Neutrophil (primary cell): ENCODE measurements around the gene CTNNA2.

Experiments used
- H3K27ac ChIP-seq: fragments of 200-600 bp; sonication (generic); 2 replicates; pipeline ENCODE4 v1.5.1; 2016; ENCODE audit warnings: mild to moderate bottlenecking, moderate library complexity
- H3K27me3 ChIP-seq: fragments of 200-600 bp; sonication (generic); 2 replicates; pipeline ENCODE4 v1.6.0; 2016; ENCODE audit warnings: mild to moderate bottlenecking
- H3K36me3 ChIP-seq: fragments of 200-600 bp; sonication (generic); 2 replicates; pipeline ENCODE4 v1.5.1; 2017
- H3K4me1 ChIP-seq, 2 experiments: fragments of 200-600 bp in 1 of 2; sonication (generic) in 1 of 2; 1 replicate in 1 of 2; 2 replicates in 1 of 2; pipeline versions ENCODE4 v1.5.1 to v1.6.1; 2013 to 2016; ENCODE audit warnings: low read depth in 1 of 2, low read length in 1 of 2, mild to moderate bottlenecking in 1 of 2, moderate library complexity in 1 of 2; ENCODE audit not compliant: control insufficient read depth in 1 of 2, insufficient read depth in 1 of 2
- H3K4me3 ChIP-seq, 2 experiments: fragments of 200-600 bp in 1 of 2; sonication (generic) in 1 of 2; 1 replicate in 1 of 2; 2 replicates in 1 of 2; pipeline ENCODE4 v1.5.1; 2013 to 2016; ENCODE audit warnings: low read depth in 1 of 2, low read length in 1 of 2, mild to moderate bottlenecking in 1 of 2, moderate library complexity in 1 of 2
- H3K9me3 ChIP-seq: fragments of 200-600 bp; sonication (generic); 2 replicates; pipeline ENCODE4 v1.5.1; 2016
- TF ChIP-seq, protein P1 (sequence below): fragments of 200-600 bp; sonication (generic); IDR thresholded peaks from 2 replicates; pipeline ENCODE4 v1.5.1; 2016; ENCODE audit warnings: antibody characterized with exemption

CTNNA2 gene

DNA sequence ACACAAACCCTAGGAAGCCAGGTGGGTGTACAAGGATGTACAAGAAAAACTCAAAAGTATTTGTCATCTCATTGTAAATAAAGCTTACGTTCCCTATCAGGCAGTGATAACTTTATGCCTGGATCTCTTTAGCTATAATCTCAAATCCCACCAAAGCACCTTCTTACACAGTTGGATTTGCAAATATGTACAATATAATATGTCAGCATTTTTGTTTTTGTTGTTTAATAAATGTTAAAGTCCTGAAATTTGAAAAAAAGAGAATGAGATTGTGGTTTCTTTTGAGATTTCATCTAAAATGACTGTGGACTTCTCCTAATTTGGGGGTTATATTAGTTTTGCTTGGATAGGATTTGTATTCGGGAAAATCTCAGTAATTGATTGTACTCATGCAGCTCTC is 709.8 kb downstream of the CTNNA2 start:
- H3K4me1 ChIP-seq: no peaks in the 10 kb centered on the region
- H3K27ac ChIP-seq: no peak overlapping the region
- H3K9me3 ChIP-seq: no peaks in the 10 kb centered on the region
- H3K4me3 ChIP-seq: no peak overlapping the region
- TF ChIP-seq, protein P1, sequence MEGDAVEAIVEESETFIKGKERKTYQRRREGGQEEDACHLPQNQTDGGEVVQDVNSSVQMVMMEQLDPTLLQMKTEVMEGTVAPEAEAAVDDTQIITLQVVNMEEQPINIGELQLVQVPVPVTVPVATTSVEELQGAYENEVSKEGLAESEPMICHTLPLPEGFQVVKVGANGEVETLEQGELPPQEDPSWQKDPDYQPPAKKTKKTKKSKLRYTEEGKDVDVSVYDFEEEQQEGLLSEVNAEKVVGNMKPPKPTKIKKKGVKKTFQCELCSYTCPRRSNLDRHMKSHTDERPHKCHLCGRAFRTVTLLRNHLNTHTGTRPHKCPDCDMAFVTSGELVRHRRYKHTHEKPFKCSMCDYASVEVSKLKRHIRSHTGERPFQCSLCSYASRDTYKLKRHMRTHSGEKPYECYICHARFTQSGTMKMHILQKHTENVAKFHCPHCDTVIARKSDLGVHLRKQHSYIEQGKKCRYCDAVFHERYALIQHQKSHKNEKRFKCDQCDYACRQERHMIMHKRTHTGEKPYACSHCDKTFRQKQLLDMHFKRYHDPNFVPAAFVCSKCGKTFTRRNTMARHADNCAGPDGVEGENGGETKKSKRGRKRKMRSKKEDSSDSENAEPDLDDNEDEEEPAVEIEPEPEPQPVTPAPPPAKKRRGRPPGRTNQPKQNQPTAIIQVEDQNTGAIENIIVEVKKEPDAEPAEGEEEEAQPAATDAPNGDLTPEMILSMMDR: no peak
- no peaks in the 10 kb centered on the region for H3K36me3 ChIP-seq
- no peaks in the 10 kb centered on the region for H3K27me3 ChIP-seq

- TF ChIP-seq, protein P1: no peak
- Histone ChIP-seq H3K9me3 (no peaks in the 10 kb centered on the region), H3K27me3 (no peaks in the 10 kb centered on the region)
These were observed 718.6 kb downstream of the CTNNA2 start for GRCh38 chr2:80231421-80231820.

GRCh38 chr2:80233333-80233732 is 720.5 kb downstream of the CTNNA2 start:
- Histone ChIP-seq H3K9me3 (no peaks in the 10 kb centered on the region), H3K4me1 (no peaks in the 10 kb centered on the region), H3K27me3 (no peaks in the 10 kb centered on the region), H3K36me3 (no peaks in the 10 kb centered on the region), H3K4me3 (no peak overlapping the region), H3K27ac (no peak overlapping the region)
- TF ChIP-seq, protein P1: no peak

More at GRCh38 chr2:80231421-80231820, 718.6 kb downstream of the CTNNA2 start:
- no peak overlapping the region for H3K27ac ChIP-seq
- no peaks in the 10 kb centered on the region for H3K36me3 ChIP-seq
- no peaks in the 10 kb centered on the region for H3K4me1 ChIP-seq
- H3K4me3 ChIP-seq: no peak overlapping the region

DNA sequence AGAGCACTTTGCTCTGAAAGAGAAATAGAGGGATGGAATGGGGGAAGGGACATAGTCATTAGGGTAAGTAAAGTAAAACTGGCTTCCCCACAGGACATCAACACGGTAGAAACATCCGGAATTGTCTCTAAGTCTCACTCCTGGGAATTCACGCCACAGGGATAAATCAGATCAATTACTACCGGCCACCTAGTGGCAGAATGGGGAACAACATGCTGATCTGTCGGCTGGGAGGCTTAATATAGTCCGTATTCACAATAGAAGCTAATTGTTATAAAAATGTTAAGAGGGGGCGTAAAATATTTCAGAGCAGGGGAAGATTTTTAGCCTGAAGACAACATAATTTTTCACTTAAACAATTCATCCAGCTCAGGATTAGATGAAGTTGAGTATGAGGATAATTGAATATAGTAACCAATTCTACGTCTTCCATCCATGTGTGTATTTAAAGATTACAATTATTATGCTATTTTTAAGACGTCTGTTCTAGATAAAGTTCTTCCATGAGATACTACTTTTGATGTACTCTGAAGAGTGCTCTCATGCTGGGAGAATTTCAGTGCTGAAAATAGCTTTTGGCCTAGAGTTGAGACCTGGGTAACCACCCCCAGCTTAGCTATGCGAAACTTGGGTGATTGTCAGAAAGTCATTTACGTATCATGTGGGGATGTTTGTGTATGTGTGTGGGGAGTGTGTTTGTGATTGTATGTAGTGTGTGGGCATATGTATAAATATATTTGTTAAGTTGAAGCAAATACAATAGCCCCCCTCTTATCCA is 726.0 kb downstream of the CTNNA2 start:
- H3K9me3 ChIP-seq: no peaks in the 10 kb centered on the region
- TF ChIP-seq, protein P1: peak; percentile 56
- H3K36me3 ChIP-seq: no peaks in the 10 kb centered on the region
- H3K4me1 ChIP-seq: no peaks in the 10 kb centered on the region
- no peak overlapping the region for H3K4me3 ChIP-seq
- H3K27me3 ChIP-seq: no peaks in the 10 kb centered on the region
- H3K27ac ChIP-seq: no peak overlapping the region

- no peaks in the 10 kb centered on the region for H3K36me3 ChIP-seq
- TF ChIP-seq, protein P1: no peak
These were observed 729.6 kb downstream of the CTNNA2 start for GRCh38 chr2:80242355-80242910.

More at GRCh38 chr2:80242355-80242910, 729.6 kb downstream of the CTNNA2 start:
- H3K4me3 ChIP-seq: no peak overlapping the region
- no peaks in the 10 kb centered on the region for H3K27me3 ChIP-seq
- no peak overlapping the region for H3K27ac ChIP-seq
- H3K4me1 ChIP-seq: no peaks in the 10 kb centered on the region
- no peaks in the 10 kb centered on the region for H3K9me3 ChIP-seq
